HG02678 (cell line): Measurements from ENCODE around the gene IARS2.
"Not testable (repeated sequence)": the region's sequence is repeated elsewhere in the genome, so short reads cannot be mapped to it uniquely, and the experiment has no call there.

ENCODE experiments used
- ATAC-seq: cut with Tn5 transposase; IDR thresholded peaks from one replicate; pipeline ENCODE4 v1.9.1; 2021; ENCODE audit warnings: mild to moderate bottlenecking, moderate library complexity; ENCODE audit not compliant: unreplicated experiment

Gene IARS2

GRCh38 chr1:220160027-220160426, 66.1 kb downstream of the IARS2 start:
- ATAC-seq: no peak

GRCh38 chr1:220164116-220164515, 70.2 kb downstream of the IARS2 start:
- ATAC-seq: no peak

GRCh38 chr1:220164517-220164916, 70.6 kb downstream of the IARS2 start:
- no peak for ATAC-seq

- no peak for ATAC-seq
Observed at GRCh38 chr1:220166853-220167252, 72.9 kb downstream of the IARS2 start.

- ATAC-seq: not testable (repeated sequence)
Observed at GRCh38 chr1:220169887-220170286, 76.0 kb downstream of the IARS2 start.

- no peak for ATAC-seq
Observed at GRCh38 chr1:220170836-220171526, 77.0 kb downstream of the IARS2 start.

- ATAC-seq: no peak
Observed at GRCh38 chr1:220176540-220176939, 82.6 kb downstream of the IARS2 start.

- no peak for ATAC-seq
Observed at GRCh38 chr1:220182111-220182510, 88.2 kb downstream of the IARS2 start.

- ATAC-seq: no peak
Observed at GRCh38 chr1:220182656-220183055, 88.7 kb downstream of the IARS2 start.

- ATAC-seq: no peak
Observed at GRCh38 chr1:220184506-220184905, 90.6 kb downstream of the IARS2 start.

- ATAC-seq: no peak
Observed at GRCh38 chr1:220186752-220187151, 92.8 kb downstream of the IARS2 start.

GRCh38 chr1:220188538-220188937, 94.6 kb downstream of the IARS2 start:
- no peak for ATAC-seq

GRCh38 chr1:220189750-220190347, 95.9 kb downstream of the IARS2 start:
- ATAC-seq: peak; percentile 55

GRCh38 chr1:220195701-220196100, 101.8 kb downstream of the IARS2 start:
- no peak for ATAC-seq
